ENCODE results near the gene TAF4B.

DNA sequence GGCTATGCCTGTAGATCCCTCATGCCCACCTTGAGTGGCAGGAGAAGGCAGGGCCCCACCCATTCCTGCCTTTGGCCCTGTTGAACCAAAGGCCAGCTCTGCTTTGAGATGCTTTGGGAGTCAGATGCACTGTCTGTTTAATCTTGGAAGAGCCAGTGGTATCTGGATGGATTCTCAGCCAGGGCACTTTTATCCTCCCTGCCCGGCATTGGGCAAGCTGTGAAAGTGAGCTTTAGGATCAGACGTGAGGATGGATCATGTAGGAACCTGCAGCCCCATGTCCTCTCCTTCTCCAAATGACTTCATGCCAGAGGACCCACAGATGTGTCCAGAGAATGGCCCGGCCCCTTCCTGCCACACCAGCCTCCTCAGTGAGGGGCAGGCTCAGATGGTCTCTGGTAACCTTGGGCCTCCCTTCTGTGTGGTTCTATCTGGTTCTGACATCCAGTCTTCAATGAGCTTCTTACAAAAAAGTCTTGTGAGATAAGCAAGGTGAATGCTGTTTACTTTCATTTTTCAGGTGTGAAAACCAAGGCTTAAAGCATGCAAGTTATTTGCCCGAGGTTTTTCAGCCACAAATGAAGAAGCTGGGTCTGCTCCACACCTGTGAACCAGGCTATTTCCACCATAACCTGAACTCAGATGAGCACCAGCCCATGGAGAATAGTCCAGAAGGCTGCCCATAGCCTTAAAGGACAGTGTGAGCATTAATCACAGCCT, 198.3 kb downstream of the TAF4B start:
- no peak for TF ChIP-seq EZH2 (IDR thresholded peaks at IDR 0.05; ENCODE audit: borderline replicate concordance, insufficient read depth, low read depth, low read length, poor library complexity, severe bottlenecking)
- TF ChIP-seq, protein P1, sequence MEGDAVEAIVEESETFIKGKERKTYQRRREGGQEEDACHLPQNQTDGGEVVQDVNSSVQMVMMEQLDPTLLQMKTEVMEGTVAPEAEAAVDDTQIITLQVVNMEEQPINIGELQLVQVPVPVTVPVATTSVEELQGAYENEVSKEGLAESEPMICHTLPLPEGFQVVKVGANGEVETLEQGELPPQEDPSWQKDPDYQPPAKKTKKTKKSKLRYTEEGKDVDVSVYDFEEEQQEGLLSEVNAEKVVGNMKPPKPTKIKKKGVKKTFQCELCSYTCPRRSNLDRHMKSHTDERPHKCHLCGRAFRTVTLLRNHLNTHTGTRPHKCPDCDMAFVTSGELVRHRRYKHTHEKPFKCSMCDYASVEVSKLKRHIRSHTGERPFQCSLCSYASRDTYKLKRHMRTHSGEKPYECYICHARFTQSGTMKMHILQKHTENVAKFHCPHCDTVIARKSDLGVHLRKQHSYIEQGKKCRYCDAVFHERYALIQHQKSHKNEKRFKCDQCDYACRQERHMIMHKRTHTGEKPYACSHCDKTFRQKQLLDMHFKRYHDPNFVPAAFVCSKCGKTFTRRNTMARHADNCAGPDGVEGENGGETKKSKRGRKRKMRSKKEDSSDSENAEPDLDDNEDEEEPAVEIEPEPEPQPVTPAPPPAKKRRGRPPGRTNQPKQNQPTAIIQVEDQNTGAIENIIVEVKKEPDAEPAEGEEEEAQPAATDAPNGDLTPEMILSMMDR (IDR thresholded peaks at IDR 0.05): no peak
